Caco-2 (cell line): Measurements from ENCODE around the gene LRIG3. TPM values are rescaled to one million over a fixed set of nuclear protein-coding genes. Genes with fewer than 3 reads are reported as not detected.

Experiments used
- BruUV-seq: library from RNA; stranded (reverse); fragments of 400-500 nt; replicated peaks from 2 replicates; lab custom pipeline; 2021; lab: Mats Ljungman, UMichigan
- CTCF ChIA-PET: fragments of 300-600 bp; sonication (Branson Sonifier 250); formaldehyde crosslinking; loops from one replicate; lab custom pipeline; 2022; ENCODE audit warnings: antibody characterized with exemption; lab: Charles Lee
- POLR2A ChIA-PET: fragments of 300-600 bp; sonication (Branson Sonifier 250); formaldehyde crosslinking; loops from one replicate; lab custom pipeline; 2022; ENCODE audit warnings: antibody characterized with exemption; lab: Charles Lee
- DNase-seq, 2 experiments: peaks; one replicate each; pipeline versions ENCODE4 v3.0.0 to v3.0.0-alpha.2; 2020 to 2022
- H3K27me3 ChIP-seq: replicated peaks from 2 replicates; pipeline ENCODE4 v1.6.0; 2011; ENCODE audit warnings: low read length; ENCODE audit not compliant: control insufficient read depth, insufficient read depth
- H3K36me3 ChIP-seq: 2 replicates; pipeline ENCODE4 v1.5.1; 2011; ENCODE audit warnings: low read length; ENCODE audit not compliant: control insufficient read depth, insufficient read depth
- H3K4me1 ChIP-seq: fragments of 250-450 bp; sonication (Bioruptor Pico); 2 replicates; pipeline ENCODE4 v1.5.1; 2020; ENCODE audit warnings: mild to moderate bottlenecking
- H3K4me3 ChIP-seq: 2 replicates; pipeline ENCODE4 v1.5.1; 2011; ENCODE audit warnings: low read depth, mild to moderate bottlenecking, control low read depth, low read length
- H3K9me3 ChIP-seq: fragments of 250-450 bp; sonication (Bioruptor Pico); 2 replicates; pipeline ENCODE4 v1.5.1; 2020; ENCODE audit warnings: mild to moderate bottlenecking, moderate library complexity
- H3K27ac Mint-ChIP-seq: one replicate; pipeline ENCODE4 v1.8.0; 2022; ENCODE audit warnings: mixed read lengths; ENCODE audit not compliant: unreplicated experiment
- H3K27me3 Mint-ChIP-seq: one replicate; pipeline ENCODE4 v1.8.0; 2022; ENCODE audit warnings: mixed read lengths; ENCODE audit not compliant: insufficient read depth, unreplicated experiment
- H3K36me3 Mint-ChIP-seq: one replicate; pipeline ENCODE4 v1.8.0; 2022; ENCODE audit warnings: mild to moderate bottlenecking, mixed read lengths; ENCODE audit not compliant: insufficient read depth, unreplicated experiment
- H3K4me1 Mint-ChIP-seq: one replicate; pipeline ENCODE4 v1.8.0; 2022; ENCODE audit warnings: low read depth, mixed read lengths; ENCODE audit not compliant: unreplicated experiment
- H3K4me3 Mint-ChIP-seq: one replicate; pipeline ENCODE4 v1.8.0; 2022; ENCODE audit warnings: mild to moderate bottlenecking, moderate library complexity, mixed read lengths; ENCODE audit not compliant: unreplicated experiment
- H3K9me3 Mint-ChIP-seq: one replicate; pipeline ENCODE4 v1.8.0; 2022; ENCODE audit warnings: mixed read lengths; ENCODE audit not compliant: unreplicated experiment
- CTCF ChIP-seq, 2 experiments: fragments of 200-600 bp in 1 of 2; IDR thresholded peaks; 1 replicate in 1 of 2; 2 replicates in 1 of 2; pipeline versions ENCODE4 v1.5.1 to v1.8.0; 2011 to 2022; ENCODE audit warnings: antibody characterized with exemption in 1 of 2, control low read depth in 1 of 2, inconsistent platforms in 1 of 2, low read depth in 1 of 2, low read length in 1 of 2, mild to moderate bottlenecking in 1 of 2, moderate library complexity in 1 of 2; ENCODE audit not compliant: insufficient read depth in 1 of 2, severe bottlenecking in 1 of 2, unreplicated experiment in 1 of 2
- intact Hi-C: fragments of 100-400 bp; cut with micrococcal nuclease; formaldehyde crosslinking; loops from one replicate; pipeline ENCODE4 v1.10.0; 2022; ENCODE audit not compliant: unreplicated experiment
- total RNA-seq: library from RNA; stranded (reverse); gene quantifications from 2 replicates; pipeline ENCODE4 v1.2.3, GENCODE V29; 2022

Gene LRIG3
- total RNA-seq, 1 experiment from 2014 or later: 19.1 TPM

- Histone ChIP-seq H3K4me1 (peaks cover 28% of the 10 kb centered on the region), H3K4me3 (peak overlapping the region; percentile 59), H3K9me3 (no peaks in the 10 kb centered on the region), H3K36me3 (no peaks in the 10 kb centered on the region), H3K27me3 (no peaks in the 10 kb centered on the region)
- H3K4me1 Mint-ChIP-seq: peaks cover 33% of the 10 kb centered on the region
- H3K27me3 Mint-ChIP-seq: no peaks in the 10 kb centered on the region
- intact Hi-C loops: loop anchor here (2.0 to 10.0 kb wide), 4 partner anchors 153 to 572 kb away; no protein-coding TSS in a partner anchor
- POLR2A ChIA-PET: no interaction called here
- H3K4me3 Mint-ChIP-seq: peak overlapping the region; percentile 91
- H3K9me3 Mint-ChIP-seq: no peaks in the 10 kb centered on the region
- peak in 1 of 2 experiments; percentile 15 for DNase-seq
- no peak for TF ChIP-seq CTCF (IDR thresholded peaks at IDR 0.05; ENCODE audit: insufficient read depth in 1 of 2, low read depth in 1 of 2, low read length in 1 of 2, severe bottlenecking in 1 of 2, unreplicated experiment in 1 of 2)
- H3K27ac Mint-ChIP-seq: peak overlapping the region; percentile 82
- BruUV-seq: no TSS peak
- peaks cover 8% of the 10 kb centered on the region for H3K36me3 Mint-ChIP-seq
- CTCF ChIA-PET: interaction anchor here (0.6 to 1.5 kb wide), 3 partner anchors 115 to 379 kb away, joined by 3 to 5 read pairs (median 3); no protein-coding TSS in a partner anchor
Observed at GRCh38 chr12:58919231-58920101, 838 bp downstream of the LRIG3 start.

DNA sequence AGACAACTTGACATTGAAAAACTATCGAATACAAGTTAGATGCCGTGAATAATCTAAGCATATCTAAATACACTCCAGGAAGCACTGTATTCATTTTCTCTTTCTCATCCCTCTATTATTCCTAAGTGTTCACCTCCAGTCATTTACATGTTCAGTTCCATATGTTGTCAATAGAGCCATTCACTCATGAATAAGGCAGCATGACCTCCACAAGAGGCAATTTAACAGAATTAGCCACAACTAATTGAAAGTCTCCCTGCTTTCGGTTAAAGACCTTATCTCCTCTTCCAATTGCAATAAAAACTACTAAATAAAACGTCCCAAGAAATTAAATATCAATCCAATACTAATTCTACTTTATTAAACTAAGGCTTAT, 1.8 kb downstream of the LRIG3 start:
- H3K27ac Mint-ChIP-seq: no peak overlapping the region
- intact Hi-C loops: no loop called here
- peaks cover 28% of the 10 kb centered on the region for H3K4me1 Mint-ChIP-seq
- Histone ChIP-seq H3K4me3 (peak overlapping the region; percentile 59), H3K27me3 (no peaks in the 10 kb centered on the region), H3K9me3 (no peaks in the 10 kb centered on the region), H3K36me3 (no peaks in the 10 kb centered on the region), H3K4me1 (peaks cover 21% of the 10 kb centered on the region)
- H3K4me3 Mint-ChIP-seq: peak overlapping the region; percentile 91
- no peak for TF ChIP-seq CTCF (IDR thresholded peaks at IDR 0.05; ENCODE audit: insufficient read depth in 1 of 2, low read depth in 1 of 2, low read length in 1 of 2, severe bottlenecking in 1 of 2, unreplicated experiment in 1 of 2)
- ChIA-PET POLR2A (no interaction called here), CTCF (interaction anchor here (1.0 kb wide), 1 partner anchor 378 kb away, joined by 3 read pairs; no protein-coding TSS in a partner anchor)
- H3K27me3 Mint-ChIP-seq: no peaks in the 10 kb centered on the region
- peaks cover 14% of the 10 kb centered on the region for H3K36me3 Mint-ChIP-seq
- no peak for DNase-seq
- BruUV-seq: no TSS peak
- H3K9me3 Mint-ChIP-seq: no peaks in the 10 kb centered on the region

- H3K27me3 ChIP-seq: no peaks in the 10 kb centered on the region
- intact Hi-C loops: no loop called here
- no peaks in the 10 kb centered on the region for H3K9me3 ChIP-seq
- peaks cover 15% of the 10 kb centered on the region for H3K4me1 ChIP-seq
- DNase-seq: no peak
- peaks cover 22% of the 10 kb centered on the region for H3K4me1 Mint-ChIP-seq
- POLR2A ChIA-PET: interaction anchor here (0.6 kb wide), 1 partner anchor 174 kb away, joined by 3 read pairs; no protein-coding TSS in a partner anchor
- H3K9me3 Mint-ChIP-seq: no peaks in the 10 kb centered on the region
- H3K36me3 Mint-ChIP-seq: peaks cover 17% of the 10 kb centered on the region
- peak overlapping the region; percentile 91 for H3K4me3 Mint-ChIP-seq
- H3K36me3 ChIP-seq: no peaks in the 10 kb centered on the region
- BruUV-seq: no TSS peak
- CTCF ChIA-PET: no interaction called here
- H3K27ac Mint-ChIP-seq: no peak overlapping the region
- no peak for TF ChIP-seq CTCF (IDR thresholded peaks at IDR 0.05; ENCODE audit: insufficient read depth in 1 of 2, low read depth in 1 of 2, low read length in 1 of 2, severe bottlenecking in 1 of 2, unreplicated experiment in 1 of 2)
- peak overlapping the region; percentile 59; the same call in 1 of the 2 replicates for H3K4me3 ChIP-seq
- H3K27me3 Mint-ChIP-seq: no peaks in the 10 kb centered on the region
Observed at GRCh38 chr12:58917699-58918468, 2.4 kb downstream of the LRIG3 start.
